HepG2 (cell line): ENCODE results near the gene FLAD1. TPM values are rescaled to one million over a fixed set of nuclear protein-coding genes. Genes with fewer than 3 reads are reported as not detected.
A peak's percentile ranks its signal among the peaks of the same experiment; 100 is the strongest.

Experiments
- AKAP8 ChIP-seq: sonication (generic); formaldehyde crosslinking; IDR thresholded peaks from 2 replicates; pipeline ENCODE4 v1.5.1; 2020; ENCODE audit warnings: mild to moderate bottlenecking, missing genetic modification reagents
- BRCA1 ChIP-seq: sonication (generic); formaldehyde crosslinking; IDR thresholded peaks from 2 replicates; pipeline ENCODE4 v1.4.0; 2020; ENCODE audit warnings: missing genetic modification reagents
- CBX1 ChIP-seq: IDR thresholded peaks from one replicate; pipeline ENCODE4 v1.6.1; 2016; ENCODE audit warnings: antibody characterized with exemption, low read depth
- CENPX ChIP-seq: sonication (generic); formaldehyde crosslinking; IDR thresholded peaks from 2 replicates; pipeline ENCODE4 v1.9.0; 2021; ENCODE audit warnings: mild to moderate bottlenecking, missing genetic modification reagents, moderate library complexity
- DMAP1 ChIP-seq: IDR thresholded peaks from 2 replicates; pipeline ENCODE4 v1.6.1; 2016
- E2F5 ChIP-seq: sonication (generic); formaldehyde crosslinking; conservative IDR thresholded peaks from 2 replicates; pipeline ENCODE4 v1.4.0; 2020; ENCODE audit warnings: missing genetic modification reagents
- ETV5 ChIP-seq: IDR thresholded peaks from 2 replicates; pipeline ENCODE4 v1.6.1; 2018; ENCODE audit warnings: missing biosample characterization, missing genetic modification reagents, inconsistent platforms, borderline replicate concordance
- FOXK1 ChIP-seq: sonication (generic); formaldehyde crosslinking; IDR thresholded peaks from 2 replicates; pipeline ENCODE4 v1.4.0; 2020; ENCODE audit warnings: low read depth, missing genetic modification reagents, borderline replicate concordance
- FOXP1 ChIP-seq, 2 experiments: fragments of 450-650 bp in 1 of 2; IDR thresholded peaks; 2 replicates each; pipeline ENCODE4 v1.6.1; 2017 to 2018; ENCODE audit warnings: antibody characterized with exemption in 1 of 2
- POGK ChIP-seq: sonication (generic); formaldehyde crosslinking; conservative IDR thresholded peaks from 2 replicates; pipeline ENCODE4 v1.8.0; 2022; ENCODE audit warnings: mild to moderate bottlenecking, moderate library complexity, missing genetic modification reagents
- SOX13 ChIP-seq, 3 experiments: fragments of 450-650 bp in 1 of 3; sonication (generic) in 1 of 3; formaldehyde crosslinking in 1 of 3; IDR thresholded peaks in 2 of 3; conservative IDR thresholded peaks in 1 of 3; 2 replicates each; pipeline versions ENCODE4 v1.5.0 to v1.6.1; 2016 to 2020; ENCODE audit warnings: antibody characterized with exemption in 1 of 3, mild to moderate bottlenecking in 1 of 3, missing compliant biosample characterization in 1 of 3, missing genetic modification reagents in 1 of 3, moderate library complexity in 1 of 3
- TBX2 ChIP-seq: sonication (generic); formaldehyde crosslinking; IDR thresholded peaks from 2 replicates; pipeline ENCODE4 v1.5.0; 2020; ENCODE audit warnings: missing genetic modification reagents, mild to moderate bottlenecking, borderline replicate concordance
- U2AF1 ChIP-seq: fragments of 200-400 bp; formaldehyde crosslinking; optimal IDR thresholded peaks from 2 replicates; pipeline ENCODE3; 2017; ENCODE audit warnings: mild to moderate bottlenecking, low read depth, low read length
- ZBTB20 ChIP-seq: sonication (generic); formaldehyde crosslinking; IDR thresholded peaks from 2 replicates; pipeline ENCODE4 v1.8.1; 2023; ENCODE audit warnings: missing genetic modification reagents, low read depth, mild to moderate bottlenecking, borderline replicate concordance
- ZC3H4 ChIP-seq: sonication (generic); formaldehyde crosslinking; IDR thresholded peaks from 2 replicates; pipeline ENCODE4 v1.4.0; 2020; ENCODE audit warnings: missing genetic modification reagents, borderline replicate concordance
- ZFP41 ChIP-seq: sonication (generic); formaldehyde crosslinking; IDR thresholded peaks from 2 replicates; pipeline ENCODE4 v1.4.0; 2020; ENCODE audit warnings: mild to moderate bottlenecking, missing genetic modification reagents, borderline replicate concordance
- ZNF121 ChIP-seq: sonication (generic); formaldehyde crosslinking; IDR thresholded peaks from 2 replicates; pipeline ENCODE4 v1.5.0; 2020; ENCODE audit warnings: mild to moderate bottlenecking, missing genetic modification reagents
- ZNF280D ChIP-seq: sonication (generic); formaldehyde crosslinking; IDR thresholded peaks from 2 replicates; pipeline ENCODE4 v1.5.1; 2020; ENCODE audit warnings: mild to moderate bottlenecking, missing genetic modification reagents
- ZNF639 ChIP-seq: conservative IDR thresholded peaks from 2 replicates; pipeline ENCODE4 v1.6.1; 2018; ENCODE audit warnings: missing genetic modification reagents
- ZZZ3 ChIP-seq: sonication (generic); formaldehyde crosslinking; IDR thresholded peaks from 2 replicates; pipeline ENCODE4 v1.4.0; 2020; ENCODE audit warnings: missing genetic modification reagents, mild to moderate bottlenecking, borderline replicate concordance
- polyA plus RNA-seq, 8 experiments: library from polyadenylated mRNA; depleted of rRNA in 3 of 8; stranded (reverse) in 7 of 8; unstranded in 1 of 8; fragments of >200 nt; fragmentation: Illumina TruSeq in 4 of 8; extraction: Trizol in 4 of 8; gene quantifications; 2 replicates each; pipeline versions ENCODE4 v1.2.1 to v1.2.3, GENCODE V29; 2011 to 2016; ENCODE audit warnings: low read depth in 4 of 8, missing spikeins in 1 of 8, mixed read lengths in 1 of 8; ENCODE audit not compliant: insufficient read depth in 1 of 8
- total RNA-seq, 5 experiments: library from RNA; depleted of rRNA; stranded (reverse); fragments of >200 nt; fragmentation: Illumina TruSeq; extraction: Trizol; gene quantifications; 2 replicates each; pipeline ENCODE4 v1.2.3, GENCODE V29; 2016; ENCODE audit warnings: low read depth in 1 of 5

FLAD1 gene
- total and polyA plus RNA-seq, 2 of the 13 experiments (the other 11 are each of a cell fraction or from before 2014, with no cell fraction given): 25.9 to 32.8 TPM

DNA sequence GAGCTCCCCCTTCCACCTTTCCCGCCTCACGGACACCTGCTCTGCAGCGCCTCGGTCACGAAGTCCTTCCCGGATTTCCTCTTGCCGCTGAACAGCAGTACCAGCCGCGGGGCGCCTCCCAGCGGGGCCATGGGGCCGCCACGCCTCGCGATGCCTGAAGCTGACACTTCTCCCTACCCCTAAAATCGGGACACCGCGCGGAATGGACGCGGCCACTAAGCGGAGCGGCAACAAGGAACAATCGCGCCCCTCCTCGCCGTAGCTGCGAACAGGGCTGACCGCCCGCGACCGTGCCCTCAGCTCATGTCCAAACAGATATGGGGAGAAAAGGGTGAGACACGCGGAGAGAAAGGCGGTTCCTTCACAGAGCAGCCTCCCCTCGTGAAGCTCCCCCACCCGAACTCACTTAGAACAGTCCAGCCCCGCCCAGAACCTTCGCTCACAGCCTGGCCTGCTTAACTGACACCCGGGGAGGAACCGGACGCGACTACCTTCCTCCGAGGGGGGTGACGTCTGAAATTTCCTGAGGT is 46.5 kb upstream of the FLAD1 start, which contains the start of gene PMVK (continued):
- TF ChIP-seq ZNF280D (CRISPR knock-in tag): peak; percentile 99
- TF ChIP-seq ZC3H4 (CRISPR knock-in tag): no peak; the same call in 1 of the 2 replicates
- TF ChIP-seq CENPX (CRISPR knock-in tag): no peak
- TF ChIP-seq DMAP1 (CRISPR knock-in tag): peak; percentile 70
- TF ChIP-seq ZZZ3 (CRISPR knock-in tag): peak; percentile 94
- TF ChIP-seq FOXP1 (IDR thresholded peaks at IDR 0.05): no peak
- no peak for TF ChIP-seq FOXP1 (CRISPR knock-in tag; IDR thresholded peaks at IDR 0.05)
- peak; percentile 92 for TF ChIP-seq AKAP8 (CRISPR knock-in tag)
- peak; percentile 98 for TF ChIP-seq ZBTB20 (CRISPR knock-in tag)
- peak; percentile 88 for TF ChIP-seq U2AF1
- TF ChIP-seq ETV5: peak; percentile 88
- TF ChIP-seq BRCA1: peak; percentile 90
- peak; percentile 89; the same call in 1 of the 2 replicates for TF ChIP-seq ZNF639
- no peak for TF ChIP-seq SOX13 (IDR thresholded peaks at IDR 0.05)
- peak in 1 of 2 experiments; percentile 77; a peak in 2 of 4 replicates for TF ChIP-seq SOX13 (CRISPR knock-in tag; conservative IDR thresholded peaks at IDR 0.05 in 1 of 2, IDR thresholded peaks at IDR 0.05 in 1 of 2)
- peak; percentile 88 for TF ChIP-seq ZNF121
- TF ChIP-seq TBX2 (CRISPR knock-in tag): peak; percentile 97
- peak; percentile 90 for TF ChIP-seq CBX1
- TF ChIP-seq FOXK1 (CRISPR knock-in tag): peak; percentile 69; the same call in 1 of the 2 replicates
- peak; percentile 95 for TF ChIP-seq POGK (CRISPR knock-in tag)
- peak; percentile 83; the same call in 1 of the 2 replicates for TF ChIP-seq E2F5
- TF ChIP-seq ZFP41: peak; percentile 98
